Activated CD4-positive, alpha-beta memory T cell treated with anti-CD3 and anti-CD28 coated beads for 36 hours (primary cell): ENCODE data around the gene DLX4. TPM values are rescaled to one million over a fixed set of nuclear protein-coding genes. Genes with fewer than 3 reads are reported as not detected.

Experiments used
- CTCF ChIA-PET: fragments of 350-600 bp; sonication (Branson Sonifier 250); formaldehyde crosslinking; loops from one replicate; lab custom pipeline; 2021; ENCODE audit warnings: antibody characterized with exemption, inconsistent platforms; lab: Charles Lee
- POLR2A ChIA-PET: fragments of 350-600 bp; sonication (Branson Sonifier 250); formaldehyde crosslinking; loops from one replicate; lab custom pipeline; 2021; ENCODE audit warnings: antibody characterized with exemption; lab: Charles Lee
- DNase-seq: peaks from one replicate; pipeline ENCODE4 v3.0.0-alpha.2; 2020
- H3K27ac Mint-ChIP-seq: one replicate; pipeline ENCODE4 v1.8.0; 2021; ENCODE audit warnings: mixed read lengths
- H3K27me3 Mint-ChIP-seq: one replicate; pipeline ENCODE4 v1.8.0; 2021; ENCODE audit warnings: mixed read lengths
- H3K36me3 Mint-ChIP-seq: one replicate; pipeline ENCODE4 v1.8.0; 2021; ENCODE audit warnings: mixed read lengths
- H3K4me1 Mint-ChIP-seq: one replicate; pipeline ENCODE4 v1.8.0; 2021; ENCODE audit warnings: low read depth, mixed read lengths
- H3K4me3 Mint-ChIP-seq: one replicate; pipeline ENCODE4 v1.8.0; 2021; ENCODE audit warnings: mild to moderate bottlenecking, mixed read lengths
- H3K9me3 Mint-ChIP-seq: one replicate; pipeline ENCODE4 v1.8.0; 2021; ENCODE audit warnings: mixed read lengths
- intact Hi-C: fragments of 100-400 bp; cut with micrococcal nuclease; formaldehyde crosslinking; loops from one replicate; pipeline ENCODE4 v1.15.1; 2023
- total RNA-seq, 2 experiments: library from RNA; stranded (reverse); gene quantifications; one replicate each; pipeline ENCODE4 v1.2.3, GENCODE V29; 2021

DLX4 gene
- total RNA-seq, 2 experiments from 2014 or later = 0.52 to 0.87 TPM

DNA sequence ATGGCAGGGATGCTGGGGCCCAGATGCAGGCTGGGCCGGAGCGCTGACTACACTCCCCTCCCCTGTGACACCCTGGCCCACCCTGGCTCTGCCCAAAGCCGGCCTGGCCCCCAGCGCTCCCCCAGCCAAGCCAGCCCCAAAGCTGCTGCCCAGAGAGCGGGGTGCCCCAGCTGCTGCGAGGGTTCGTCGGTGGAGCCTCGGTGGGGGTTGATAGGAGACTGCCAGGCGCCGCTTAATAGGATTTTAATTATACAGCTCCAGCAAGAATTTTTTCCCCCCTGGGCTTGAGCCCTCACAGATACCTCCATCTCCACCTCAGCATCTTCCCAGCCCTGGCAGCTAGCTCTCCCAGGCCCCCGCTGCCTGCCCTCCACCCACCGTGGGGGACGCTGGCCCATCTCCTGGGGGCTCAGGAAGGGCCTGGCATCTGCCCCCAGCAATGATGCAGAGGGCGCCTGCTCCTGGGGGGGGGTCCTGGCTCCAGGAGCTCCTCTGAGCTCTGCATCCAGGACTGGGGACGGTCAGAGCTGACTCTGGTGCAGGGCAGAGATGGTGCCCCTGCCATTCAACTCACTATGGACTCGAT, 36.8 kb upstream of the DLX4 start:
- peaks cover 34% of the 10 kb centered on the region for H3K27me3 Mint-ChIP-seq
- CTCF ChIA-PET = interaction anchor here (0.7 to 1.0 kb wide), 2 partner anchors 20 to 66 kb away, joined by 3 read pairs; no protein-coding TSS in a partner anchor

DNA sequence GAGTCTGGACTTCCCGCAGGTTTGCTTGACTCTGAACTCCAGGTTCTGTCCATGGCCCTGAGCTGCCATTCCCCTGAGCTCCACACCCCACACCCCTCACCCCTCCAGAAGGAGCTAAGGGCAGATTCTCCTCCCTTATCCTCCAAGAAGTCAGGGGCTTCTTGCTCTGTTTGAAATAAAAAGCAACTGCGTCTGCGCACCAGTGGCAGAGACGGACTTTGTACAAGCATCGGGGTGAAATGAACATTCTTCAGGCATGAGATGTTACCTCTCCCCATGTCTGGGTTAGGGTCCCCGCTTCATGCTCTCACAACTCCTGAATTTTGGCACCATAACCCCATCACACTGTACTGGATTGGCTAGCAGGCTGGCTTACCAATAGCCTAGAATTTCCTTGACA, 36.1 kb upstream of the DLX4 start:
- Mint-ChIP-seq H3K36me3 (no peaks in the 10 kb centered on the region), H3K27me3 (peaks cover 32% of the 10 kb centered on the region), H3K4me3 (no peak overlapping the region), H3K27ac (no peak overlapping the region), H3K4me1 (no peaks in the 10 kb centered on the region), H3K9me3 (no peaks in the 10 kb centered on the region)
- CTCF ChIA-PET = no interaction called here
- intact Hi-C loops = no loop called here
- DNase-seq = no peak
- POLR2A ChIA-PET = no interaction called here

More for the DNA sequence above, 36.8 kb upstream of the DLX4 start:
- no peaks in the 10 kb centered on the region for H3K36me3 Mint-ChIP-seq
- H3K9me3 Mint-ChIP-seq = no peaks in the 10 kb centered on the region
- intact Hi-C loops = no loop called here
- DNase-seq = no peak
- no peaks in the 10 kb centered on the region for H3K4me1 Mint-ChIP-seq
- no peak overlapping the region for H3K27ac Mint-ChIP-seq
- H3K4me3 Mint-ChIP-seq = no peak overlapping the region
- POLR2A ChIA-PET = no interaction called here

DNA sequence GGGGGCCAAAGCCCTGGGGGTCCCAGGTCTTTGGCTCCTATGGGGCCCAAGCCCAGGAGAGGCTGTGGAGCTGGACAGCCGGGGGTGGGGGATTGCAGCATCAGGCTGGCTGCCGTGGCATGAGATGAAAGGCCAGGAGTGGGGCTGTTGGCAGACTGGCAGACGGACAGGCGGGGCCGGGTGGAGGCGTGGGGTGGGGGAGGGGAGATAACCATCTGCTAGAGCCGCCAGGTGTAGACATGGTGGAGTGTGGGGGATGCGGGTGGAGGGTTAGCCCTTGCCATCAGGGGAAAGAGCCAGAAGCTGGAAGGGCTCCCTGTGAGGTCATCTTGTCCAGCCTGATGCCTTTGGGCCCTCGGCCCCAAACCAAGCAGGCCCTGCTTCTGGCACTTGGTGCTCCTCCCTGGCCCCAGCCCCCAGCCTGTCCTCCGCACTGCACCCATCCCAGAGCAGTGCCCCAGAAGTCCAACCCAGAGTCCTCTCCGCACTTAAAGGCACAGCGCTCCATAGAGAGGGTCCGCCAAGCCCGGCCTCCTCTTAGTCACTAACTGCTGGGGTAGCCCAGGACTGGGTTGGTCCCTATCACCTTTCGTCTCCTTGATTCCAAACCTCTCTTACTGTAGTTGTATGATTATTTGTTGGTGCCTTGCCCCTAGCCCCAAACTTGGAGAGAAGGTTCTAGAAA, 33.3 kb upstream of the DLX4 start:
- DNase-seq = no peak
- Mint-ChIP-seq H3K9me3 (no peaks in the 10 kb centered on the region), H3K4me3 (no peak overlapping the region), H3K27ac (no peak overlapping the region), H3K4me1 (no peaks in the 10 kb centered on the region), H3K27me3 (peaks cover 22% of the 10 kb centered on the region), H3K36me3 (no peaks in the 10 kb centered on the region)
- POLR2A ChIA-PET = no interaction called here
- intact Hi-C loops = no loop called here
- CTCF ChIA-PET = interaction anchor here (1.3 to 1.4 kb wide), 2 partner anchors 17 to 62 kb away, joined by 4 to 8 read pairs; no protein-coding TSS in a partner anchor

- Mint-ChIP-seq H3K27ac (no peak overlapping the region), H3K4me1 (no peaks in the 10 kb centered on the region), H3K9me3 (no peaks in the 10 kb centered on the region), H3K36me3 (no peaks in the 10 kb centered on the region), H3K27me3 (peaks cover 20% of the 10 kb centered on the region), H3K4me3 (no peak overlapping the region)
- intact Hi-C loops = no loop called here
- POLR2A ChIA-PET = no interaction called here
- CTCF ChIA-PET = no interaction called here
- DNase-seq = no peak
Observed at GRCh38 chr17:49936386-49936785, 32.6 kb upstream of the DLX4 start.

DNA sequence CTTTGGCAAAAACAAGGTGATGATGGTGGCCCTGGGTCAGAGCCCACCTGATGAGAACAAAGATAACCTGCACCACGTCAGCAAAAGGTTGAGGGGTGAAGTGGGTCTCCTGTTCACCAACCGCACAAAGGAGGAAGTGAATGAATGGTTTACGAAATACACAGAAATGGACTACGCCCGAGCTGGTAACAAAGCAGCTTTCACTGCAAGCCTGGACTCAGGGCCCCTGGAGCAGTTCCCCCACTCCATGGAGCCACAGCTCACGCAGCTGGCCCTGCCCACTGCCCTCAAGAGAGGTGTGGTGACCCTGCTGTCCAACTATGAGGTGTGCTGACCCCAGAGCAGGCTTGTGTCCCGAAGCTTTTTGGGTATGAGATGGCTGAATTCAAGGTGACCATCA, 29.7 kb upstream of the DLX4 start:
- POLR2A ChIA-PET = no interaction called here
- no peak for DNase-seq
- Mint-ChIP-seq H3K4me1 (no peaks in the 10 kb centered on the region), H3K27ac (no peak overlapping the region), H3K36me3 (no peaks in the 10 kb centered on the region), H3K4me3 (no peak overlapping the region), H3K27me3 (peaks cover 28% of the 10 kb centered on the region), H3K9me3 (no peaks in the 10 kb centered on the region)
- CTCF ChIA-PET = interaction anchor here (0.8 to 2.7 kb wide), 4 partner anchors 12 to 155 kb away, joined by 3 to 8 read pairs (median 4); no protein-coding TSS in a partner anchor
- intact Hi-C loops = no loop called here

DNA sequence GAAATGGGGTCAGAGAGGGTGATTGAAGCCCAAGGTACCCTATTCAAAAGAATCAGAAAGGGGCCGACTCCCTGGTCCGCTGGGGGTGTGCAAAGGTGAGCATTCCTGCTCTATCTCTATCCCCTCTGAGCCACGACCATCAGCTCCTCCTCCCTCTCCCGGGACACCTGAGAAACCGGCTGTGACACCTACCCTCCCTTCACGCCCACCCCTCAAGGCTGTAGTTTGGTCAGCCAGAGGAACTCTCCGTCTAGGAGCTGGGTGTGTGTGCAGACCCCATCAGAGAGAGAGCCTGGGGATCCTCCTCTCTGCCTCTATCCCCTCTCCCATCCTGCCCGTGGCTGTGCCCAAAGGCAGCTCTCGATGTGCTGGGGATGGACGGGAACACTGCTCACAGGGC, 27.6 kb upstream of the DLX4 start:
- no peak overlapping the region for H3K27ac Mint-ChIP-seq
- intact Hi-C loops = no loop called here
- no peaks in the 10 kb centered on the region for H3K9me3 Mint-ChIP-seq
- POLR2A ChIA-PET = interaction anchor here (0.5 kb wide), 1 partner anchor 131 kb away, joined by 4 read pairs; no protein-coding TSS in a partner anchor
- no peak overlapping the region for H3K4me3 Mint-ChIP-seq
- DNase-seq = no peak
- no peaks in the 10 kb centered on the region for H3K4me1 Mint-ChIP-seq
- H3K36me3 Mint-ChIP-seq = no peaks in the 10 kb centered on the region
- H3K27me3 Mint-ChIP-seq = peaks cover 28% of the 10 kb centered on the region
- CTCF ChIA-PET = interaction anchor here (0.6 to 4.7 kb wide), 3 partner anchors 10 to 448 kb away, joined by 3 to 19 read pairs (median 15); no protein-coding TSS in a partner anchor

DNA sequence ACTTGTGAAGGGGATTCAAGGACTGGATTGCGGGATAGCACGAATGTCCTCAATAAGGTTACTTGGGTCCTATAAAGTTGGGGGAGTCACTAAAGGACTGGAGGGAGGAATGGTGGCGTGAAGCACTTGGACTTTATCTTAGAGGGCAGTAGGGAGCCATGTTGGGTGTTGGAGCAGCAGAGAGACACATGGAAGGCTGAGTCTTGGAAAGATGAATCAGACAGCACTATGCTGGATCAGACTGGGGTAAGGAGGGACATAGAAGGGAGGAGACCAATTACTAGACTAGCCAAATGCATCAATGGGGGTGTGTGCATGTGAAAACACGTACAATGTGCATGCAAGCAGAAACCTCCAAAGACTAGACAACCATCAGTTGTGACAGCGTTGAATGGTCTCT, 26.0 kb upstream of the DLX4 start:
- Mint-ChIP-seq H3K4me3 (no peak overlapping the region), H3K9me3 (no peaks in the 10 kb centered on the region), H3K4me1 (no peaks in the 10 kb centered on the region), H3K27me3 (peaks cover 31% of the 10 kb centered on the region), H3K36me3 (no peaks in the 10 kb centered on the region), H3K27ac (no peak overlapping the region)
- ChIA-PET POLR2A (no interaction called here), CTCF (interaction anchor here (4.7 kb wide), 1 partner anchor 55 kb away, joined by 19 read pairs; no protein-coding TSS in a partner anchor)
- no peak for DNase-seq
- intact Hi-C loops = no loop called here

DNA sequence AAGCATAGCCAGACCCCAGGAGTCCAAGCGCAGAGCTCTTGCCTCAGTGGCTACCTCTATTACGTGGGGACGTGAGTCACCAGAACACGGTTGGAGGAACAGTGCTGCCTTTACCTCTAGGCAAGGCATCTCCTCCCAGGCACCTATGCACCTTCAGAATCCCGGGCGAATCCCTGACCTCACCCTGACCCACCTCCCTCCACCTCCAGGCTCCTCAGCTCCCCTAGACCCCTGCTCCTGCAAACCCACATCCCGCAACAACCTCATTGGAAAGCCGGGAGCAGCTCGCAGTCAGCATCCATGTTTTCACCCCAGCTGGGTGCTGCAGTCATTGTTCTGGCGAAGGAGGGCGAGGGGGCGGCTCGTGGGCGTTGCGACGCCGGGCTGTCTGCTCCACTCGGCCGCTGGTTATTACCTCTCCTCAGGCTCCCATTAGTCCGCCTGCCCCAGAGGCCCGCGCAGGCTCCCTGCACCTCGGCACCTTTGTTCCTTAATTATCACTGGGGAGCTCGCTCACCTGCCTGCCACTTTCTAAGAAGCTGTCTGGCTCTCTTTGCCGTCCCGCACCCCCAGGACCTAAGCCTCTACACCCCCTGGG, 24.6 kb upstream of the DLX4 start:
- intact Hi-C loops = no loop called here
- no peaks in the 10 kb centered on the region for H3K4me1 Mint-ChIP-seq
- peaks cover 25% of the 10 kb centered on the region for H3K27me3 Mint-ChIP-seq
- no peak overlapping the region for H3K27ac Mint-ChIP-seq
- no peak for DNase-seq
- POLR2A ChIA-PET = no interaction called here
- CTCF ChIA-PET = interaction anchor here (4.7 kb wide), 1 partner anchor 53 kb away, joined by 19 read pairs; no protein-coding TSS in a partner anchor
- H3K36me3 Mint-ChIP-seq = no peaks in the 10 kb centered on the region
- H3K9me3 Mint-ChIP-seq = no peaks in the 10 kb centered on the region
- no peak overlapping the region for H3K4me3 Mint-ChIP-seq

GRCh38 chr17:49946208-49946607, 22.8 kb upstream of the DLX4 start:
- intact Hi-C loops = loop anchor here (5.0 kb wide), 1 partner anchor 84 kb away; no protein-coding TSS in a partner anchor
- Mint-ChIP-seq H3K36me3 (no peaks in the 10 kb centered on the region), H3K27me3 (peaks cover 37% of the 10 kb centered on the region), H3K4me3 (no peak overlapping the region), H3K4me1 (no peaks in the 10 kb centered on the region), H3K27ac (no peak overlapping the region), H3K9me3 (no peaks in the 10 kb centered on the region)
- ChIA-PET CTCF (interaction anchor here (4.7 kb wide), 1 partner anchor 51 kb away, joined by 19 read pairs; no protein-coding TSS in a partner anchor), POLR2A (no interaction called here)
- DNase-seq = no peak

DNA sequence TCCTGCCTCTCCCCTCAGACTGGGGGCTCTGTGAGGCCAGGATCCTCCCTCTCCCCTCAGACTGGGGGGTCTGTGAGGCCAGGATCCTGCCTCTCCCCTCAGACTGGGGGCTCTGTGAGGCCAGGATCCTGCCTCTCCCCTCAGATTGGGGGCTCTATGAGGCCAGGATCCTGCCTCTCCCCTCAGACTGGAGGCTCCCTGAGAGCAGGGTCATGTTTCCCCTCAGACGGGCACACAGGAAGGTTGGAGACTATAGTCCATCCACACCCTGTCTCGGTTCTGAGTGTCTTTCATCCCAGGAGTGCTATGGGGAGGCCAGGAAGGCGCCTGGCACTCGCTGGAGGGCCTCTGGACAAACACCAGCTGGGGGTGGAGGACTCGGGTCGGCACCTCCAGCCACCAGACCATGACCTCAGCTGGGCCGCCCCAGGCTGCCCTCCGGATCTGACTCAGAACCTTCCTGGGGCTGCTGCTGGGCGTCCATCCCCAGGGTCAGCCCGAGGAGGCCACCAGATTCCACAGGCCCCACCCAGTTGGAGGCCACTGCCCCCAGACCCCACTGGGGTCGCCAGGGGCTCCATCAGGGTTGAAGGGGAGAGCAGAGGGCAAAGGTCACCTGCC, 21.9 kb upstream of the DLX4 start:
- intact Hi-C loops = loop anchor here (5.0 kb wide), 1 partner anchor 85 kb away; no protein-coding TSS in a partner anchor
- Mint-ChIP-seq H3K4me1 (no peaks in the 10 kb centered on the region), H3K36me3 (no peaks in the 10 kb centered on the region), H3K27me3 (peaks cover 43% of the 10 kb centered on the region), H3K4me3 (no peak overlapping the region), H3K9me3 (no peaks in the 10 kb centered on the region), H3K27ac (no peak overlapping the region)
- ChIA-PET CTCF (interaction anchor here (0.7 kb wide), 1 partner anchor 51 kb away, joined by 3 read pairs; no protein-coding TSS in a partner anchor), POLR2A (no interaction called here)
- DNase-seq = no peak

- no peaks in the 10 kb centered on the region for H3K36me3 Mint-ChIP-seq
- ChIA-PET POLR2A (no interaction called here), CTCF (interaction anchor here (11.8 kb wide), 1 partner anchor 49 kb away, joined by 264 read pairs; the partner anchor contains the start of gene DLX3)
- no peaks in the 10 kb centered on the region for H3K9me3 Mint-ChIP-seq
- peaks cover 46% of the 10 kb centered on the region for H3K27me3 Mint-ChIP-seq
- no peak for DNase-seq
- H3K4me1 Mint-ChIP-seq = no peaks in the 10 kb centered on the region
- intact Hi-C loops = loop anchor here (5.0 to 10.0 kb wide), 2 partner anchors 65 to 87 kb away; no protein-coding TSS in a partner anchor
- no peak overlapping the region for H3K27ac Mint-ChIP-seq
- no peak overlapping the region for H3K4me3 Mint-ChIP-seq
Observed at GRCh38 chr17:49949634-49950033, 19.4 kb upstream of the DLX4 start.
